ENCODE measurements around the gene OSBPL2.

OSBPL2 gene

DNA sequence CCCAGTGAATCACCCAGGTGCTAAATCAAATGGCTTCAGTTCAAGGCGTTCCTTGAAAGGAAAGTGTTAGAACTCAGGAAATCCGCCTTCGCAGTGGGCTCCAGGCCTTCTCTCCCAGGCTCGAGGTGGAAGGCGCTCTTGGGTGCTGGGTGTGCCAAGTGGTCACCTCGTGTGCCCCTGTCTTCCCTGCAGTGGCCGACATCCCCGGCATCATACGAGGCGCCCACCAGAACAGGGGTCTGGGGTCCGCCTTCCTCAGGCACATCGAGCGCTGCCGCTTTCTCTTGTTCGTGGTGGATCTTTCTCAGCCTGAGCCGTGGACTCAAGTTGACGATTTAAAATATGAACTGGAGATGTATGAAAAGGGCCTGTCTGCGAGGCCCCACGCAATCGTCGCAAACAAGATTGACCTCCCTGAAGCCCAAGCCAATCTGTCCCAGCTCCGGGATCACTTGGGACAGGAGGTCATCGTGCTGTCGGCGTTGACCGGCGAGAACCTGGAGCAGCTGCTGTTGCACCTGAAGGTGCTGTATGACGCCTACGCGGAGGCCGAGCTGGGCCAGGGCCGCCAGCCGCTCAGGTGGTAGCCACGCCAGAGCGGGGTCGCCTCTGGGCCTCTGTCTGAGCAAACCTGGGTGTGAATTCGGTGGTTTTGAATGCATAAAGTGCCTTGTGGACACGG, 37.7 kb upstream of the OSBPL2 start:
- in situ Hi-C loops (cut with HindIII; ENCODE audit: low sequenced_read_pairs) = no loop called here
- no peak for DNase-seq (ENCODE audit: low read depth, low spot score)
- H3K4me3 ChIP-seq (ENCODE audit: low read depth, low read length) = no peak overlapping the region
- TF ChIP-seq, protein P1, sequence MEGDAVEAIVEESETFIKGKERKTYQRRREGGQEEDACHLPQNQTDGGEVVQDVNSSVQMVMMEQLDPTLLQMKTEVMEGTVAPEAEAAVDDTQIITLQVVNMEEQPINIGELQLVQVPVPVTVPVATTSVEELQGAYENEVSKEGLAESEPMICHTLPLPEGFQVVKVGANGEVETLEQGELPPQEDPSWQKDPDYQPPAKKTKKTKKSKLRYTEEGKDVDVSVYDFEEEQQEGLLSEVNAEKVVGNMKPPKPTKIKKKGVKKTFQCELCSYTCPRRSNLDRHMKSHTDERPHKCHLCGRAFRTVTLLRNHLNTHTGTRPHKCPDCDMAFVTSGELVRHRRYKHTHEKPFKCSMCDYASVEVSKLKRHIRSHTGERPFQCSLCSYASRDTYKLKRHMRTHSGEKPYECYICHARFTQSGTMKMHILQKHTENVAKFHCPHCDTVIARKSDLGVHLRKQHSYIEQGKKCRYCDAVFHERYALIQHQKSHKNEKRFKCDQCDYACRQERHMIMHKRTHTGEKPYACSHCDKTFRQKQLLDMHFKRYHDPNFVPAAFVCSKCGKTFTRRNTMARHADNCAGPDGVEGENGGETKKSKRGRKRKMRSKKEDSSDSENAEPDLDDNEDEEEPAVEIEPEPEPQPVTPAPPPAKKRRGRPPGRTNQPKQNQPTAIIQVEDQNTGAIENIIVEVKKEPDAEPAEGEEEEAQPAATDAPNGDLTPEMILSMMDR (IDR thresholded peaks at IDR 0.05; ENCODE audit: low read depth, low read length) = no peak

DNA sequence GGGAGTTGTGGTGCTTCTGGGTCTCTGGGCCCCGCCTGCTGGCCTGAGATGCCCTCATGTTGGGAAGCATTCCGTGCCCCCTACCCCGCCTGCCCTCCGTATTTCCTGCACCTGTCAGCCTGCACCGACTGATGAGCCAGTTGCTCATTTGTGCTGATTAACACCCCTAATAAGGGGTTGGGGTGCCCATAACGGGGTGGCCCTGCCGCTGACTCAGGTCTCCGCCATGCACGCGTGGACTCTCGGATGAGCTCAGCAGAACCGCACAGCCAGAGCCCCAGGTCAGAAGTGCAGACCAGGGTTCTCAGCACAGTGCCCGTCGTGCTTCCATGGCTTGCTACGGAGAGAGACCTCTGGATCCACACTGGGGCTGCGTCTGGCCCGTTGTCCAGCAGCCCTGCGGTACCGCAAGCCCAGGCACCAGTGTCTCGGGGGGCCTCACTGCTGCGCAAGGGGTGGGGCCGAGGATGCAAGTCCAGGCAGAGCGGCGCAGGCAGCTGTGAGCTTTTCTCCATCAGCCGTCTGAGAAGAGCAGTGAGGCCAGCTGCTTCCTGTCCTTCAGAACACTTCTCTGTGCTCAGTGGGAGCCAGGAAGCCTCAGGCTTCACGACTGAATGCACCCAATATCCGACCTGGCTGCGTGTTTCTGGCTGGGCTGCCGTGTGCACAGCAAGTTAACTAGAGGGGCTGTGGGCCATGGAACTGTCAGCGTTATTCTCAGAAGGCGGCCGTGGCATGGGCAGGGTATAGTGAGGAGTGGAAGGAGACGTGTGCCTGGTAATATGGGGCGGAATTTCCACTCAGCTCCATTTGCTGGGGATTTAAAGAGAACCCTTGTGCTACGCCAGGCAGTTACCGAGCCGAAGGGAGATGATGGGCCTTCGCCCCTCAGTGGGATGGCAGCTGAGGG, 36.9 kb upstream of the OSBPL2 start:
- no peak for DNase-seq (ENCODE audit: low read depth, low spot score)
- in situ Hi-C loops (cut with HindIII; ENCODE audit: low sequenced_read_pairs) = no loop called here
- no peak overlapping the region for H3K4me3 ChIP-seq (ENCODE audit: low read depth, low read length)
- TF ChIP-seq, protein P1 (IDR thresholded peaks at IDR 0.05; ENCODE audit: low read depth, low read length) = no peak

DNA sequence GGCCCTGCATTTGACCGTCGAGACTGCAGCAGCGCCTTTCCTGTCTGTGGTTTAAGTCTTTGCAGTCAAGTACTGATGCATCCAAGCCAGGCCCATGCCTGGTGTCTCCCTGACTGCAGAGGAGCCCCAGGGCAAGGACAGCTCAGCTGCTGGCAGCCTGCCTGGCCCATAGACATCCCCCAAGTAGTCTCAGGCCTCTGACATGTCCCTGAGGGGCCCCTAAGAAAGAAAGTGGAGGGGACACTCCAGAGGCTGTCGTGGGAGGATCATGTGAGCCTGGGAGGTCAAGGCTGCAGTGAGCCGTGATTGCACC, 36.3 kb upstream of the OSBPL2 start:
- in situ Hi-C loops (cut with HindIII; ENCODE audit: low sequenced_read_pairs) = no loop called here
- DNase-seq (ENCODE audit: low read depth, low spot score) = no peak
- no peak overlapping the region for H3K4me3 ChIP-seq (ENCODE audit: low read depth, low read length)
- TF ChIP-seq, protein P1 (IDR thresholded peaks at IDR 0.05; ENCODE audit: low read depth, low read length) = no peak

DNA sequence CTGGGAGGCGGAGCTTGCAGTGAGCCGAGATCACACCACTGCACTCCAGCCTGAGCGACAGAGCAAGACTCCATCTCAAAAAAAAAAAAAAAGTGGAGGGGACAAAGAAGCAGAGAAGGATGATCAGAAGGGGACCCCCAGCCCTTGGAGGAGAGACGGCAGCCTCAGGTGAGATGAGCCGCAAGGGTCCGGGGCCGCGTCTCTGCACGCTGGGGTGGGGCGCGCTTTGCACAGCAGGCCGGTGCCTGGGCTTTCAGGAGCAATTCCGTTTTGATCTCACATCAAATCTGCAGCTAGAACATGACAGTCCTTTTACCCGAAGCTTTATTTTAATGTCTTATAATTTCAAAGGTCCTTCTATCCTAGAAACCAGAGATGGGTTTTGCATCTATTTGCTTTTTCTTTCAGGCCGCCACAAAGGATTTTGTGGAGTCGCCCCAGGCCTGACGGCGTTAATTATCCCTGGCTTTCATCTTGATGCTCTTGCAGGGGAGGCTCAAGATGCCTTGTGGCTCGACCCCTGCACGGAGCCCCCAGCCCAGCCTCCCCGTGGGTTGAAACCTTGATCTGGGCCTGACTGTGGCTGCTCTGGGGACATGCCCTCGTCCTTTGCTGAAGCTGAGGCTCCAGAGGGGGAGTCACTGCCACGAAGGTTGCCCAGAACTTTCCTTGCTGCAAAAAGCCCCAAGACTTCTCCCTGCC, 35.5 kb upstream of the OSBPL2 start:
- H3K4me3 ChIP-seq (ENCODE audit: low read depth, low read length) = no peak overlapping the region
- TF ChIP-seq, protein P1 (IDR thresholded peaks at IDR 0.05; ENCODE audit: low read depth, low read length) = no peak
- in situ Hi-C loops (cut with HindIII; ENCODE audit: low sequenced_read_pairs) = no loop called here
- DNase-seq (ENCODE audit: low read depth, low spot score) = no peak

DNA sequence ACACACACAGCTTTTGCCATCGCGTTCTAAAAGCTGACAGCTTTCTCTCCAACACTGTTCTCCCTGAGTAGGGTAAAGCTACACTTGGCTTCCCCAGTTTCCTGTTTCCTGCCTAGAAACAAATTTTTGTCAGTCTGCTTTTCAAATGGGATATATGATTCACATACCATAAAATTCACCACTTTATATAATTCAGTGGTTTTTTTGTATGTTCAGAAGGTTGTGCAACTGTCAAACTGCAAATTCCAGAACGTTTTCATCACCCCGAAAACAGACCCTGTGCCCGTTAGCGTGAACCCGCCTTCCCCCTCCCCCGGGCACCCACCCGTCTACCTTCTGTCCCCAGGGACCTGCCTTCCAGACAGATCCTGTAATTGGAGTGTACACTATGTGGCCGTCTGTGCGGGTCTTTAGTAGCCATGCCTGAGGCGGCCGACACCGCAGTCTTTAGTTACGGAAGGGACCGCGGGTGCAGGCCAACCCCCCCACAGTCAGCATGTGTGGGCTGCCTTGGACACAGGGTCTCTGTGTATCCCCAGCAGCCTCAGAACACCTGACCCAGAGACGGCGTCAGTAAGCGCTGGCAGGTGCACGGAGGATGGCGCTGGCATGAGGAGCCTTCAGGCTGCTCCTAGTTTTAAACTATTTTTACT, 34.8 kb upstream of the OSBPL2 start:
- TF ChIP-seq, protein P1 (IDR thresholded peaks at IDR 0.05; ENCODE audit: low read depth, low read length) = no peak
- DNase-seq (ENCODE audit: low read depth, low spot score) = no peak
- in situ Hi-C loops (cut with HindIII; ENCODE audit: low sequenced_read_pairs) = no loop called here
- H3K4me3 ChIP-seq (ENCODE audit: low read depth, low read length) = no peak overlapping the region

Data from astrocyte of the spinal cord (primary cell).